ENCODE results near the gene GAL. TPM values are rescaled to one million over a fixed set of nuclear protein-coding genes. Genes with fewer than 3 reads are reported as not detected.

GAL gene
- total and polyA plus RNA-seq, 2 of the 8 experiments (the other 6 are each of a cell fraction or from before 2014, with no cell fraction given) = 81.8 to 233 TPM

GRCh38 chr11:68707527-68707926 is 23.2 kb downstream of the GAL start (continued):
- TF ChIP-seq CBX8 (IDR thresholded peaks at IDR 0.05; ENCODE audit: borderline replicate concordance, low read depth, low read length) (no peak), ZNF274 (IDR thresholded peaks at IDR 0.05; ENCODE audit: borderline replicate concordance, extremely low read depth, low read length) (no peak), RAD21 (IDR thresholded peaks at IDR 0.05 in 1 of 2, conservative IDR thresholded peaks at IDR 0.05 in 1 of 2; ENCODE audit: low read depth in 2 of 2, low read length in 2 of 2) (no peak), GABPA (IDR thresholded peaks at IDR 0.05; ENCODE audit: borderline replicate concordance, insufficient read depth, low read length) (no peak), TEAD4 (IDR thresholded peaks at IDR 0.05; ENCODE audit: low read depth, low read length) (no peak), HDAC6 (IDR thresholded peaks at IDR 0.05; ENCODE audit: low read depth, low read length) (no peak)
